HepG2 (cell line): ENCODE measurements around the gene ATRAID. TPM values are rescaled to one million over a fixed set of nuclear protein-coding genes. Genes with fewer than 3 reads are reported as not detected.

Experiments used
- ELF4 ChIP-seq: sonication (generic); formaldehyde crosslinking; IDR thresholded peaks from 2 replicates; pipeline ENCODE4 v1.5.0; 2020; ENCODE audit warnings: missing genetic modification reagents, mild to moderate bottlenecking, moderate library complexity, borderline replicate concordance
- FOXO1 ChIP-seq: sonication (generic); formaldehyde crosslinking; IDR thresholded peaks from 2 replicates; pipeline ENCODE4 v1.4.0; 2020; ENCODE audit warnings: missing genetic modification reagents
- HES4 ChIP-seq: sonication (generic); formaldehyde crosslinking; IDR thresholded peaks from 2 replicates; pipeline ENCODE4 v1.9.0; 2021; ENCODE audit warnings: mild to moderate bottlenecking, missing genetic modification reagents, borderline replicate concordance
- KDM1A ChIP-seq: IDR thresholded peaks from 2 replicates; pipeline ENCODE4 v1.6.1; 2016; ENCODE audit warnings: missing compliant biosample characterization
- MED1 ChIP-seq: sonication (generic); formaldehyde crosslinking; IDR thresholded peaks from 2 replicates; pipeline ENCODE4 v1.4.0; 2020; ENCODE audit warnings: missing genetic modification reagents
- RBM39 ChIP-seq: fragments of 200-400 bp; formaldehyde crosslinking; IDR thresholded peaks from one replicate; pipeline ENCODE4 v1.6.1; 2018; ENCODE audit warnings: antibody characterized with exemption, mild to moderate bottlenecking, low read depth, low read length; ENCODE audit not compliant: poor library complexity, severe bottlenecking
- TBX2 ChIP-seq: sonication (generic); formaldehyde crosslinking; IDR thresholded peaks from 2 replicates; pipeline ENCODE4 v1.5.0; 2020; ENCODE audit warnings: missing genetic modification reagents, mild to moderate bottlenecking, borderline replicate concordance
- TGIF2 ChIP-seq: IDR thresholded peaks from 2 replicates; pipeline ENCODE4 v1.6.1; 2016; ENCODE audit warnings: control low read depth, missing compliant biosample characterization
- THYN1 ChIP-seq: sonication (generic); formaldehyde crosslinking; IDR thresholded peaks from 2 replicates; pipeline ENCODE4 v1.8.1; 2023; ENCODE audit warnings: low read depth, mild to moderate bottlenecking, moderate library complexity, missing genetic modification reagents, borderline replicate concordance
- ZKSCAN8 ChIP-seq: IDR thresholded peaks from 2 replicates; pipeline ENCODE4 v1.6.1; 2016; ENCODE audit warnings: borderline replicate concordance, missing genetic modification reagents, missing compliant biosample characterization
- ZNF256 ChIP-seq: sonication (generic); formaldehyde crosslinking; conservative IDR thresholded peaks from 2 replicates; pipeline ENCODE4 v1.4.0; 2020; ENCODE audit warnings: missing genetic modification reagents
- ZNF333 ChIP-seq: sonication (generic); formaldehyde crosslinking; IDR thresholded peaks from 2 replicates; pipeline ENCODE4 v1.4.0; 2020; ENCODE audit warnings: mild to moderate bottlenecking, missing genetic modification reagents, borderline replicate concordance
- ZNF510 ChIP-seq: sonication (generic); formaldehyde crosslinking; IDR thresholded peaks from 2 replicates; pipeline ENCODE4 v1.4.0; 2020; ENCODE audit warnings: low read depth, mild to moderate bottlenecking, missing genetic modification reagents
- ZNF790 ChIP-seq: sonication (generic); formaldehyde crosslinking; IDR thresholded peaks from 2 replicates; pipeline ENCODE4 v1.8.0; 2022; ENCODE audit warnings: missing genetic modification reagents, mild to moderate bottlenecking, borderline replicate concordance
- polyA plus RNA-seq, 8 experiments: library from polyadenylated mRNA; depleted of rRNA in 3 of 8; stranded (reverse) in 7 of 8; unstranded in 1 of 8; fragments of >200 nt; fragmentation: Illumina TruSeq in 4 of 8; extraction: Trizol in 4 of 8; gene quantifications; 2 replicates each; pipeline versions ENCODE4 v1.2.1 to v1.2.3, GENCODE V29; 2011 to 2016; ENCODE audit warnings: low read depth in 4 of 8, missing spikeins in 1 of 8, mixed read lengths in 1 of 8; ENCODE audit not compliant: insufficient read depth in 1 of 8
- total RNA-seq, 5 experiments: library from RNA; depleted of rRNA; stranded (reverse); fragments of >200 nt; fragmentation: Illumina TruSeq; extraction: Trizol; gene quantifications; 2 replicates each; pipeline ENCODE4 v1.2.3, GENCODE V29; 2016; ENCODE audit warnings: low read depth in 1 of 5
- TF ChIP-seq, protein P1 (sequence below): sonication (generic); formaldehyde crosslinking; IDR thresholded peaks from 2 replicates; pipeline ENCODE4 v1.9.0; 2021; ENCODE audit warnings: mild to moderate bottlenecking, missing genetic modification reagents
- TF ChIP-seq, protein P2 (sequence below): sonication (generic); formaldehyde crosslinking; IDR thresholded peaks from 2 replicates; pipeline ENCODE4 v1.4.0; 2020; ENCODE audit warnings: missing genetic modification reagents, mild to moderate bottlenecking, borderline replicate concordance
- TF ChIP-seq, protein P3 (sequence below): sonication (generic); formaldehyde crosslinking; IDR thresholded peaks from 2 replicates; pipeline ENCODE4 v1.4.0; 2020; ENCODE audit warnings: missing genetic modification reagents, mild to moderate bottlenecking, borderline replicate concordance
- TF ChIP-seq, protein P4 (sequence below): sonication (generic); formaldehyde crosslinking; IDR thresholded peaks from 2 replicates; pipeline ENCODE4 v1.5.0; 2020; ENCODE audit warnings: missing genetic modification reagents

ATRAID gene
- total and polyA plus RNA-seq, 2 of the 13 experiments (the other 11 are each of a cell fraction or from before 2014, with no cell fraction given): 207 to 382 TPM

GRCh38 chr2:27171351-27171848 lies 40.4 kb upstream of the ATRAID start (continued):
- TF ChIP-seq ZNF510 (CRISPR knock-in tag) (no peak), ZNF256 (no peak), FOXO1 (CRISPR knock-in tag) (peak; percentile 99), HES4 (no peak), MED1 (peak; percentile 100), TBX2 (CRISPR knock-in tag) (peak; percentile 95), ZNF333 (CRISPR knock-in tag) (no peak), ZKSCAN8 (CRISPR knock-in tag) (peak; percentile 98), TGIF2 (CRISPR knock-in tag) (peak; percentile 92; the same call in 1 of the 2 replicates), THYN1 (no peak), ZNF790 (CRISPR knock-in tag) (no peak), RBM39 (no peak), KDM1A (CRISPR knock-in tag) (peak; percentile 95), ELF4 (CRISPR knock-in tag) (no peak)
- TF ChIP-seq, protein P1, sequence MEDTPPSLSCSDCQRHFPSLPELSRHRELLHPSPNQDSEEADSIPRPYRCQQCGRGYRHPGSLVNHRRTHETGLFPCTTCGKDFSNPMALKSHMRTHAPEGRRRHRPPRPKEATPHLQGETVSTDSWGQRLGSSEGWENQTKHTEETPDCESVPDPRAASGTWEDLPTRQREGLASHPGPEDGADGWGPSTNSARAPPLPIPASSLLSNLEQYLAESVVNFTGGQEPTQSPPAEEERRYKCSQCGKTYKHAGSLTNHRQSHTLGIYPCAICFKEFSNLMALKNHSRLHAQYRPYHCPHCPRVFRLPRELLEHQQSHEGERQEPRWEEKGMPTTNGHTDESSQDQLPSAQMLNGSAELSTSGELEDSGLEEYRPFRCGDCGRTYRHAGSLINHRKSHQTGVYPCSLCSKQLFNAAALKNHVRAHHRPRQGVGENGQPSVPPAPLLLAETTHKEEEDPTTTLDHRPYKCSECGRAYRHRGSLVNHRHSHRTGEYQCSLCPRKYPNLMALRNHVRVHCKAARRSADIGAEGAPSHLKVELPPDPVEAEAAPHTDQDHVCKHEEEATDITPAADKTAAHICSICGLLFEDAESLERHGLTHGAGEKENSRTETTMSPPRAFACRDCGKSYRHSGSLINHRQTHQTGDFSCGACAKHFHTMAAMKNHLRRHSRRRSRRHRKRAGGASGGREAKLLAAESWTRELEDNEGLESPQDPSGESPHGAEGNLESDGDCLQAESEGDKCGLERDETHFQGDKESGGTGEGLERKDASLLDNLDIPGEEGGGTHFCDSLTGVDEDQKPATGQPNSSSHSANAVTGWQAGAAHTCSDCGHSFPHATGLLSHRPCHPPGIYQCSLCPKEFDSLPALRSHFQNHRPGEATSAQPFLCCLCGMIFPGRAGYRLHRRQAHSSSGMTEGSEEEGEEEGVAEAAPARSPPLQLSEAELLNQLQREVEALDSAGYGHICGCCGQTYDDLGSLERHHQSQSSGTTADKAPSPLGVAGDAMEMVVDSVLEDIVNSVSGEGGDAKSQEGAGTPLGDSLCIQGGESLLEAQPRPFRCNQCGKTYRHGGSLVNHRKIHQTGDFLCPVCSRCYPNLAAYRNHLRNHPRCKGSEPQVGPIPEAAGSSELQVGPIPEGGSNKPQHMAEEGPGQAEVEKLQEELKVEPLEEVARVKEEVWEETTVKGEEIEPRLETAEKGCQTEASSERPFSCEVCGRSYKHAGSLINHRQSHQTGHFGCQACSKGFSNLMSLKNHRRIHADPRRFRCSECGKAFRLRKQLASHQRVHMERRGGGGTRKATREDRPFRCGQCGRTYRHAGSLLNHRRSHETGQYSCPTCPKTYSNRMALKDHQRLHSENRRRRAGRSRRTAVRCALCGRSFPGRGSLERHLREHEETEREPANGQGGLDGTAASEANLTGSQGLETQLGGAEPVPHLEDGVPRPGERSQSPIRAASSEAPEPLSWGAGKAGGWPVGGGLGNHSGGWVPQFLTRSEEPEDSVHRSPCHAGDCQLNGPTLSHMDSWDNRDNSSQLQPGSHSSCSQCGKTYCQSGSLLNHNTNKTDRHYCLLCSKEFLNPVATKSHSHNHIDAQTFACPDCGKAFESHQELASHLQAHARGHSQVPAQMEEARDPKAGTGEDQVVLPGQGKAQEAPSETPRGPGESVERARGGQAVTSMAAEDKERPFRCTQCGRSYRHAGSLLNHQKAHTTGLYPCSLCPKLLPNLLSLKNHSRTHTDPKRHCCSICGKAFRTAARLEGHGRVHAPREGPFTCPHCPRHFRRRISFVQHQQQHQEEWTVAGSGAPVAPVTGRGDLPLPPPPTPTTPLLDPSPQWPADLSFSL (CRISPR knock-in tag): no peak; the same call in 1 of the 2 replicates
- TF ChIP-seq, protein P2, sequence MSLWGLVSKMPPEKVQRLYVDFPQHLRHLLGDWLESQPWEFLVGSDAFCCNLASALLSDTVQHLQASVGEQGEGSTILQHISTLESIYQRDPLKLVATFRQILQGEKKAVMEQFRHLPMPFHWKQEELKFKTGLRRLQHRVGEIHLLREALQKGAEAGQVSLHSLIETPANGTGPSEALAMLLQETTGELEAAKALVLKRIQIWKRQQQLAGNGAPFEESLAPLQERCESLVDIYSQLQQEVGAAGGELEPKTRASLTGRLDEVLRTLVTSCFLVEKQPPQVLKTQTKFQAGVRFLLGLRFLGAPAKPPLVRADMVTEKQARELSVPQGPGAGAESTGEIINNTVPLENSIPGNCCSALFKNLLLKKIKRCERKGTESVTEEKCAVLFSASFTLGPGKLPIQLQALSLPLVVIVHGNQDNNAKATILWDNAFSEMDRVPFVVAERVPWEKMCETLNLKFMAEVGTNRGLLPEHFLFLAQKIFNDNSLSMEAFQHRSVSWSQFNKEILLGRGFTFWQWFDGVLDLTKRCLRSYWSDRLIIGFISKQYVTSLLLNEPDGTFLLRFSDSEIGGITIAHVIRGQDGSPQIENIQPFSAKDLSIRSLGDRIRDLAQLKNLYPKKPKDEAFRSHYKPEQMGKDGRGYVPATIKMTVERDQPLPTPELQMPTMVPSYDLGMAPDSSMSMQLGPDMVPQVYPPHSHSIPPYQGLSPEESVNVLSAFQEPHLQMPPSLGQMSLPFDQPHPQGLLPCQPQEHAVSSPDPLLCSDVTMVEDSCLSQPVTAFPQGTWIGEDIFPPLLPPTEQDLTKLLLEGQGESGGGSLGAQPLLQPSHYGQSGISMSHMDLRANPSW (CRISPR knock-in tag): no peak
- TF ChIP-seq, protein P3, sequence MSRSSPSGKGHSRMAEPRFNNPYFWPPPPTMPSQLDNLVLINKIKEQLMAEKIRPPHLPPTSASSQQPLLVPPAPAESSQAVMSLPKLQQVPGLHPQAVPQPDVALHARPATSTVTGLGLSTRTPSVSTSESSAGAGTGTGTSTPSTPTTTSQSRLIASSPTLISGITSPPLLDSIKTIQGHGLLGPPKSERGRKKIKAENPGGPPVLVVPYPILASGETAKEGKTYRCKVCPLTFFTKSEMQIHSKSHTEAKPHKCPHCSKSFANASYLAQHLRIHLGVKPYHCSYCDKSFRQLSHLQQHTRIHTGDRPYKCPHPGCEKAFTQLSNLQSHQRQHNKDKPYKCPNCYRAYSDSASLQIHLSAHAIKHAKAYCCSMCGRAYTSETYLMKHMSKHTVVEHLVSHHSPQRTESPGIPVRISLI (CRISPR knock-in tag): peak; percentile 82
- TF ChIP-seq, protein P4, sequence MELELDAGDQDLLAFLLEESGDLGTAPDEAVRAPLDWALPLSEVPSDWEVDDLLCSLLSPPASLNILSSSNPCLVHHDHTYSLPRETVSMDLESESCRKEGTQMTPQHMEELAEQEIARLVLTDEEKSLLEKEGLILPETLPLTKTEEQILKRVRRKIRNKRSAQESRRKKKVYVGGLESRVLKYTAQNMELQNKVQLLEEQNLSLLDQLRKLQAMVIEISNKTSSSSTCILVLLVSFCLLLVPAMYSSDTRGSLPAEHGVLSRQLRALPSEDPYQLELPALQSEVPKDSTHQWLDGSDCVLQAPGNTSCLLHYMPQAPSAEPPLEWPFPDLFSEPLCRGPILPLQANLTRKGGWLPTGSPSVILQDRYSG (CRISPR knock-in tag): 0 out of 2 replicates have a peak, but pooled peaks have one; percentile 62
